Upper lobe of left lung (tissue), 6 donors: ENCODE results near the gene SLC28A1. TPM values are rescaled to one million over a fixed set of nuclear protein-coding genes. Genes with fewer than 3 reads are reported as not detected.
A peak's percentile ranks its signal among the peaks of the same experiment; 100 is the strongest.
"Not testable (repeated sequence)": the region's sequence is repeated elsewhere in the genome, so short reads cannot be mapped to it uniquely, and the experiment has no call there.

Experiments
- ATAC-seq, 2 donors: fragments of 200-7000 bp; cut with Tn5 transposase; one replicate each; pipeline ENCODE4 v1.9.1; 2022; ENCODE audit warnings: mild to moderate bottlenecking in 2 of 2, moderate library complexity in 2 of 2; ENCODE audit not compliant: low FRiP score in 2 of 2
- DNase-seq, 2 donors: peaks; one replicate each; pipeline ENCODE4 v3.0.0-alpha.2; 2019 to 2020
- H3K27ac ChIP-seq, 4 donors: fragments of 200-600 bp; sonication (generic); one replicate each; pipeline ENCODE4 v1.5.1; 2016 to 2019
- H3K27me3 ChIP-seq, 4 donors: fragments of 200-600 bp; sonication (generic); one replicate each; pipeline ENCODE4 v1.5.1; 2017 to 2019
- H3K36me3 ChIP-seq, 4 donors: fragments of 200-600 bp; sonication (generic); one replicate each; pipeline ENCODE4 v1.5.1; 2016 to 2019
- H3K4me1 ChIP-seq, 4 donors: fragments of 200-600 bp; sonication (generic); one replicate each; pipeline ENCODE4 v1.5.1; 2018 to 2019
- H3K4me3 ChIP-seq, 4 donors: fragments of 200-600 bp; sonication (generic); one replicate each; pipeline ENCODE4 v1.5.1; 2017 to 2019; ENCODE audit warnings: mild to moderate bottlenecking in 2 of 4, moderate library complexity in 1 of 4
- H3K9me3 ChIP-seq, 4 donors: fragments of 200-600 bp; sonication (generic); one replicate each; pipeline ENCODE4 v1.5.1; 2018 to 2019
- EP300 ChIP-seq, 4 donors: sonication (generic); formaldehyde crosslinking; IDR thresholded peaks; one replicate each; pipeline ENCODE4 v1.5.1; 2017; ENCODE audit warnings: antibody characterized with exemption in 4 of 4, control low read depth in 2 of 4
- POLR2A ChIP-seq, 4 donors: fragments of 450-650 bp; IDR thresholded peaks; one replicate each; pipeline ENCODE4 v1.5.1; 2016 to 2017; ENCODE audit warnings: antibody characterized with exemption in 4 of 4, mild to moderate bottlenecking in 2 of 4
- POLR2AphosphoS5 ChIP-seq, 2 donors: sonication (generic); formaldehyde crosslinking; IDR thresholded peaks; one replicate each; pipeline ENCODE4 v1.5.1; 2017; ENCODE audit warnings: antibody characterized with exemption in 2 of 2
- WGBS, 2 donors: methylation state at CpG; one replicate each; pipeline ENCODE4 v1.1.5; 2017 to 2018; 5-methylcytosine and 5-hydroxymethylcytosine counted together
- total RNA-seq, 6 donors: library from RNA; depleted of rRNA in 4 of 6; stranded (reverse); fragments of >200 nt in 4 of 6; gene quantifications; one replicate each; pipeline versions ENCODE4 v1.1.0 to v1.2.1, GENCODE V29; 2016 to 2021
- TF ChIP-seq, protein P1 (sequence below), 6 experiments: fragments of 450-650 bp in 4 of 6; fragments of 200-600 bp in 2 of 6; sonication (generic) in 2 of 6; IDR thresholded peaks; one replicate each; pipeline ENCODE4 v1.5.1; 2016 to 2019; ENCODE audit warnings: antibody characterized with exemption in 6 of 6
- donor health status: DM: no; HTN: no; CAD: no; lungs with moderate emphysema.
- donor health status: DM: no; HTN: yes; CAD: no; lungs with severe emphysema.

SLC28A1 gene
- total RNA-seq, 6 donors from 2014 or later: not detected

DNA sequence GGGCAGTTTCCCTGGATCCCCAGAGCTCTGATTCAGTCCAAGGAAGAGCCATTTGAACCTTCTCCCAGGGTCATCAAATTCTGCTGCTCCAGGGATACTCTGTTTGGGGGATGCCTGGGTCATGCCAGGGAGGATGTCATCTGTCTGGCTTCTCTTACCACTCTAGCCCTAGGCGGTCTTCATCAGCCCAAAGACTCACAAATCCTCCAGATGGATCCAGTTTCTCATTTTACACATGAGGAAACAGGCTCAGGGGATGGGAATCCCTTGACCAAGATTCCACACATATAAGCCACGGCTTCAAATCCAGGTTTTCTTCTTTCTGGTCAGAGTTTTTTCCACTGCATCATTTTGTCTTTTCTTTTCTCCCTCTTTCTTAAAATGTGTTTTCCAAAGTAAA, 36.7 kb downstream of the SLC28A1 start:
- Histone ChIP-seq H3K9me3 (no peaks in the 10 kb centered on the region), H3K4me3 (no peak overlapping the region), H3K27me3 (no peaks in the 10 kb centered on the region), H3K4me1 (peaks cover 0 to 3% (median 1%) of the 10 kb centered on the region in 4 donors), H3K36me3 (no peaks in the 10 kb centered on the region), H3K27ac (no peak overlapping the region)
- ATAC-seq (no peak), DNase-seq (no peak)
- 82 to 97% methylated on average over 2 of the region's 2 CpGs for WGBS, 2 donors
- TF ChIP-seq, protein P1, sequence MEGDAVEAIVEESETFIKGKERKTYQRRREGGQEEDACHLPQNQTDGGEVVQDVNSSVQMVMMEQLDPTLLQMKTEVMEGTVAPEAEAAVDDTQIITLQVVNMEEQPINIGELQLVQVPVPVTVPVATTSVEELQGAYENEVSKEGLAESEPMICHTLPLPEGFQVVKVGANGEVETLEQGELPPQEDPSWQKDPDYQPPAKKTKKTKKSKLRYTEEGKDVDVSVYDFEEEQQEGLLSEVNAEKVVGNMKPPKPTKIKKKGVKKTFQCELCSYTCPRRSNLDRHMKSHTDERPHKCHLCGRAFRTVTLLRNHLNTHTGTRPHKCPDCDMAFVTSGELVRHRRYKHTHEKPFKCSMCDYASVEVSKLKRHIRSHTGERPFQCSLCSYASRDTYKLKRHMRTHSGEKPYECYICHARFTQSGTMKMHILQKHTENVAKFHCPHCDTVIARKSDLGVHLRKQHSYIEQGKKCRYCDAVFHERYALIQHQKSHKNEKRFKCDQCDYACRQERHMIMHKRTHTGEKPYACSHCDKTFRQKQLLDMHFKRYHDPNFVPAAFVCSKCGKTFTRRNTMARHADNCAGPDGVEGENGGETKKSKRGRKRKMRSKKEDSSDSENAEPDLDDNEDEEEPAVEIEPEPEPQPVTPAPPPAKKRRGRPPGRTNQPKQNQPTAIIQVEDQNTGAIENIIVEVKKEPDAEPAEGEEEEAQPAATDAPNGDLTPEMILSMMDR (IDR thresholded peaks at IDR 0.05): no peak

DNA sequence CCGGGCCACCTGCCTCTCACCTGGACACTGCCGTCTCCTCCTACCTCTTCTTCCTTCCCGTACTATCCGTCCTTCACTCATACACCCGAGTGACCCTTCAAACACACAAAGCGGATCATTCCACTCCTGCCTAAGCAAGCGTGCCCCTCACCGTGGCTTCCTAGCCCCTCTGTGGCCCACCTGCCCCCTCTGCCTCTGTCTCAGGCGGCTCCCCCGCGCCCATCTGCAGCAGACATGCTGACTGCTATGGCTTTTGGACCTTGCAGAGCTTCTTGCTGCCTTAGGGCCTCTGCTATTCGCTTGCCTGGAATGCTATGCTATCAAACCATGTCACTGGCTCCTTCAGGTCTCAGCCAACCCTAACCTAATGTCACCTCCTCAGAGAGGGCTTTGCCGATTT, 38.1 kb downstream of the SLC28A1 start:
- peaks cover under 1 to 3% (median 1%) of the 10 kb centered on the region in 4 donors for H3K4me1 ChIP-seq
- no peak overlapping the region for H3K4me3 ChIP-seq
- no peaks in the 10 kb centered on the region for H3K9me3 ChIP-seq
- H3K27me3 ChIP-seq: no peaks in the 10 kb centered on the region
- no peaks in the 10 kb centered on the region for H3K36me3 ChIP-seq
- DNase-seq (no peak), ATAC-seq (no peak)
- 87 to 91% methylated on average over 13 of the region's 13 CpGs for WGBS, 2 donors
- no peak overlapping the region for H3K27ac ChIP-seq
- TF ChIP-seq, protein P1 (IDR thresholded peaks at IDR 0.05): no peak
- TF ChIP-seq POLR2AphosphoS5 (IDR thresholded peaks at IDR 0.05) (no peak), EP300 (IDR thresholded peaks at IDR 0.05) (no peak), POLR2A (IDR thresholded peaks at IDR 0.05) (no peak)

DNA sequence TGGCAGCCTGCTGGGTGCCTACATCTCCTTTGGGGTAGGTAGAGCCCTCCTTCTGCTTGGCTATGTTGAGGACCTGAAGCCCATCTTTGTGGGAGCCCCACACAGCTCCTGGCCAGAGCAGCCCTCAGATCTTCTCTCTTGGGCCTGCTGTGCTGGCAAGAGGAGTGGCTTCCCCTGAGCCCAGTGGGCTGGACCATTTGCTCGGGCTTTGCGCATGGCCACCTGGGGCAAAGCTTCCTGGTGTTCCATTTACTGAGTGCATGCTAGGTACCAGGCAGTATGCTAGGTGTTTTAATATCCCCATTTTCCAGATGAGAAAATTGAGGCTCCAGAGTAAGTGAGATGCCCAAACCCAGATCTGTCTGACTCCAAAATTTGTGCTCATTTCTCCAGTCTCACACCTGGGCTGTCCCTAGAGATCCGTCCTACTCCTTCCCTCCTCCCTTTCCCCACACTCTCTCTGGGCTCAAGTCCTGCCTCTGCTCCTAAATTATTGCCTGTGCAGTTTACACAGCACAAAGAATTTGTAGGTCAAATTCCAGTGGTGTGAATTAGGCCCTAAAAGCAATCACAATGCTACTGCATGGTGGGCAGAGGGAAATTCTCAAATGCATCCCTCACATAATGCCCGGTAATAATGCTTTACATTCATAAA, 39.7 kb downstream of the SLC28A1 start:
- DNase-seq (no peak), ATAC-seq (no peak)
- Histone ChIP-seq H3K27ac (no peak overlapping the region), H3K27me3 (no peaks in the 10 kb centered on the region), H3K36me3 (no peaks in the 10 kb centered on the region), H3K4me1 (peaks cover 2 to 9% (median 6%) of the 10 kb centered on the region in 4 donors), H3K9me3 (no peaks in the 10 kb centered on the region), H3K4me3 (no peak overlapping the region)
- WGBS, 2 donors: 73 to 77% methylated on average over 2 to 4 of the region's 4 CpGs
- no peak for TF ChIP-seq POLR2A (IDR thresholded peaks at IDR 0.05)
- no peak for TF ChIP-seq POLR2AphosphoS5 (IDR thresholded peaks at IDR 0.05)
- no peak for TF ChIP-seq EP300 (IDR thresholded peaks at IDR 0.05)
- TF ChIP-seq, protein P1 (IDR thresholded peaks at IDR 0.05): no peak

DNA sequence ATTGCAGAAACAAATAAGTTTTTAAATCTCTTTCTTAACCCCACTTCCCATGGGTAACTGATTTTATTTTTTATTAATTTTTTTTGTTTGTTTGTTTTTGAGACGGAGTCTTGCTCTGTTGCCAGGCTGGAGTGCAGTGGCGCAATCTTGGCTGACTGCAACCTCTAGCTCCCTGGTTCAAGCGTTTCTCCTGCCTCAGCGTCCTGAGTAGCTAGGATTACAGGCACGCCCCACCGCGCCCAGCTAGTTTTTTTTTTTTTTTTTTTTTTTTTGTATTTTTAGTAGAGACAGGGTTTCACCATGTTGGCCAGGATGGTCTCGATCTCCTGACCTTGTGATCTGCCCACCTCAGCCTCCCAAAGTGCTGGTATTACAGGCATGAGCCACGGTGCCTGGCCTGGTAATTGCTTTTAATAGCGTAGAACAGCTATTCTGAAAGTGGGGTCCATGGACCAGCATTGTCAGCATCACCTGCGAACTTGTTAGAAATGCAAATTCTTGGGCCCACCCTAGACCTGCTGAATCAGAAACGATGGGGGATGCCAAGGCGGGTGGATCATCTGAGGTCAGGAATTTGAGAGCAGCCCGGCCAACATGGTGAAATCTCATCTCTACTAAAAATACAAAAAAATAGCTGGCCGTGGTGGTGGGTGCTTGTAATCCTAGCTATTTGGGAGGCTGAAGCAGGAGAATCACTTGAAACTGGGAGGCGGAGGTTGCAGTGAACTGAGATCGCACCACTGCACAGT, 40.5 kb downstream of the SLC28A1 start:
- H3K4me3 ChIP-seq, H3K27me3 ChIP-seq, H3K4me1 ChIP-seq, H3K36me3 ChIP-seq, H3K27ac ChIP-seq, H3K9me3 ChIP-seq: not testable (repeated sequence)
- ATAC-seq: peak in 1 of 2 donors; percentile 34
- WGBS, 2 donors: 68 to 71% methylated on average over 15 to 16 of the region's 17 CpGs
- peak in 1 of 2 donors; percentile 70 for DNase-seq

DNA sequence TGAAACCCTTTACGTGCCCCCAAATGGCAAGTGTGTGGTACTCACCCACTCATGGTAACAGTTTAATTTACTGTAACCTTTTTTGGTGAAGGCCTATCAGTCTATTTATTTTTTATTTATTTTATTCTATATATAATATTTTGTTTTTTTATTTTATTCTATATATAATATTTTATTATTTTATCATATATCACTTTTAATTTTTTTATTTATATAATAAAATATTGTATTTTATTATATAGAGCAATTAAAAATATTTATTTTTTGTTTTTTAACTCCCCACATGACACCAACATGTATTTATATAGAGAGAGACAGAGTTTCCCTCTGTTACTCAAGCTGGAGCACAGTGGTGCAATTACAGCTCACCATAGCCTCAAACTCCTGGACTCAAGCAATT, 41.4 kb downstream of the SLC28A1 start:
- DNase-seq (no peak), ATAC-seq (no peak)
- no peak for TF ChIP-seq POLR2AphosphoS5 (IDR thresholded peaks at IDR 0.05)
- no peak for TF ChIP-seq POLR2A (IDR thresholded peaks at IDR 0.05)
- TF ChIP-seq, protein P1 (IDR thresholded peaks at IDR 0.05): no peak
- TF ChIP-seq EP300 (IDR thresholded peaks at IDR 0.05): no peak
- no peaks in the 10 kb centered on the region for H3K9me3 ChIP-seq
- whole genome bisulfite sequencing, 2 donors: 94 to 98% methylated on average over 1 of the region's 1 CpG
- no peak overlapping the region for H3K4me3 ChIP-seq
- H3K36me3 ChIP-seq: no peaks in the 10 kb centered on the region
- H3K27me3 ChIP-seq: no peaks in the 10 kb centered on the region
- H3K27ac ChIP-seq: no peak overlapping the region
- H3K4me1 ChIP-seq: peaks cover 2 to 9% (median 6%) of the 10 kb centered on the region in 4 donors
